DMS53 treated with DMSO at 0.1 percent for 48 hours (cell line): ENCODE measurements around the gene KIF6.

Source experiments
- DNase-seq: peaks from one replicate; lab custom pipeline; 2025; ENCODE audit not compliant: unreplicated experiment; lab: John Stamatoyannopoulos, UW

Gene KIF6

GRCh38 chr6:39666706-39667489 is 58.3 kb downstream of the KIF6 start:
- no peak for DNase-seq

- no peak for DNase-seq
Measured at GRCh38 chr6:39665861-39666260, 59.3 kb downstream of the KIF6 start.

- DNase-seq: no peak
Measured at GRCh38 chr6:39664173-39664572, 61.0 kb downstream of the KIF6 start.

GRCh38 chr6:39657355-39658135 is 67.7 kb downstream of the KIF6 start:
- no peak for DNase-seq

- no peak for DNase-seq
Measured at GRCh38 chr6:39654121-39654520, 71.1 kb downstream of the KIF6 start.

GRCh38 chr6:39653612-39654011 is 71.6 kb downstream of the KIF6 start:
- no peak for DNase-seq

GRCh38 chr6:39649996-39650395 is 75.2 kb downstream of the KIF6 start:
- DNase-seq: no peak

- no peak for DNase-seq
Measured at GRCh38 chr6:39646751-39647420, 78.3 kb downstream of the KIF6 start.

GRCh38 chr6:39642270-39642669 is 82.9 kb downstream of the KIF6 start:
- DNase-seq: no peak

- no peak for DNase-seq
Measured at GRCh38 chr6:39638126-39638822, 86.9 kb downstream of the KIF6 start.

- DNase-seq: no peak
Measured at GRCh38 chr6:39634646-39635341, 90.4 kb downstream of the KIF6 start.

GRCh38 chr6:39625209-39625608 is 100.0 kb downstream of the KIF6 start:
- DNase-seq: no peak

GRCh38 chr6:39623750-39624149 is 101.5 kb downstream of the KIF6 start:
- DNase-seq: no peak

GRCh38 chr6:39617520-39617919 is 107.7 kb downstream of the KIF6 start:
- no peak for DNase-seq

GRCh38 chr6:39617026-39617425 is 108.2 kb downstream of the KIF6 start:
- no peak for DNase-seq

GRCh38 chr6:39615622-39616021 is 109.6 kb downstream of the KIF6 start:
- no peak for DNase-seq

GRCh38 chr6:39614393-39614950 is 110.7 kb downstream of the KIF6 start:
- no peak for DNase-seq

- no peak for DNase-seq
Measured at GRCh38 chr6:39610221-39610620, 115.0 kb downstream of the KIF6 start.

- DNase-seq: no peak
Measured at GRCh38 chr6:39608652-39609345, 116.4 kb downstream of the KIF6 start.
